ENCODE data around the gene LRIT3.

GRCh38 chr4:109803924-109804571 lies 43.9 kb upstream of the LRIT3 start:
- peak in 4 of 6 experiments; percentile 39 to 68 (median 66) for TF ChIP-seq CTCF (IDR thresholded peaks at IDR 0.05)
- no peak for TF ChIP-seq POLR2A (IDR thresholded peaks at IDR 0.05)
